HuH-7.5 (cell line): Measurements from ENCODE around the gene TRPV2.

Source experiments
- DNase-seq: peaks from one replicate; pipeline ENCODE4 v3.0.0; 2011; ENCODE audit warnings: low spot score

Gene TRPV2

DNA sequence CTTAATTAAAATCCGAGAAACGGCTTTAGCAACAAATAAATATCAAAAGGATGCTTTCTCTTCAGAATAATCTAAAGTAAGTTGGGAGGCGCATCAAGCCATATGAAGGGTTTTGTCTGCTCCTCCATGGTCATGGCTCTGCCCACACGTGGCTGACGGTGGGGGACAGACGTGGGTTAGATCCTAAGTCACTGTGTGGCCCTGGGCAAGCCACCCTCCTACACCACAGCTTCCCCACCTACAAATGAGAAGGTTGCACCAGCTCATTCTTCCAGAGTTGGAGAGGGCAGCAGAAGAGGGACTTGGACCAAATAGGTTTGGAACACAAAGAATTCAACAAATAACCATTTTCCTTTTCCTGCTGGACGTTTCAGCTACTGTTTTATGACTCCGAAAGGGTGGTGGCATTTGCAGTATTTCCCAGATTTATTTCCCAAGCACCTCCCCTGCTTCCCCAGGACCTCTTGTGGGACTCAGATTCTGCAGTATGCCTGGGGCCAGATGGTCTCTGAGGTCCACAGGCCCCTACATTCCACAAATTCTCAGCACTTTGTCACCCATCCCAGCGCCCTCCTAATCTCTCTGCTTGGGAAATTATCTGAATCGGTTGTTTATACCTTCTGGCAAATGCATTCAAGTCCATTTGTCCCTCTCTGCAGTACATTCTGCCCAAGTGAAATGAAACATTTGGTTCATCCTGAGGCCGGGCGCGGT, 58.8 kb downstream of the TRPV2 start:
- no peak for DNase-seq

- no peak for DNase-seq
These were observed 59.9 kb downstream of the TRPV2 start for GRCh38 chr17:16475179-16475704.

GRCh38 chr17:16477255-16477654, 61.9 kb downstream of the TRPV2 start:
- no peak for DNase-seq

DNA sequence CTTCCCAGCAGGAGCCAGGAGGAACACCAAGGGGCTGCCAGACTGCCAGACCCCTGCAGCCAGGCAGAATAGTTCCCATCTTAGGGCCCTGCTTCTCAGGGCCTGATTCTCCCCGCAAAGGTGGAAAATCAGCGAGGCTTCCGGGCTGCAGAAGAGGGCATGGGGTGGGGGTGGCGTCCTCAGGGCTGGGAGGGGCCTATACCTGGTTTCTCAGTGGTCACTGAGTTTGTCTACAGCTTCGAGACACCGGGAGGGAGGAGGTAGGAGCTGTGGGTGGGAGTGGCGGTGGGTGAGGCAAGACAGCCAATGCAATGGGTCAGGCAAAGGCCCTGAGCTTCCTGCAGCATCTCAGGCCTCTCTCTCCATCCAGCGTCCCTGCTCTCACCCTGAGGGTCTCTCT, 62.3 kb downstream of the TRPV2 start:
- DNase-seq = no peak

GRCh38 chr17:16478649-16479048, 63.3 kb downstream of the TRPV2 start:
- no peak for DNase-seq

DNA sequence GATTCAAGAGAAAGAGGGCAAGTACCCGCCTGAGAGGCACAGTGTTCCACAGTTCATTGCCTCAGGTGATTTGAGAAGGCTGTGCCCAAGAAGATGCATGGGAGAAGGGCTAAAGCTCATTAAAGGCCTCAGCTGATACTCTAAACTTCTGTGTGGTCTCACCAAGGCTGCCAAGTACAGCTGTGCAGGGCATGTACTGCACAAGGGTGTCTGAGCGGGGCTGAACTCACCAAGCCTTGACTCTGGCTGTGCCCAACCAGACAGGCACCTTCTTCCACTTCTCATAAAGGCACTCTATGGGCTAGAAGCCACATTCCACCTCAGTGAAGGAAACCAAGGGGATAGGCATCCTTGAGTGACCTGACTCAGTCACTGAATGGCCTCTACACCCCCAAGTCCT, 63.9 kb downstream of the TRPV2 start:
- no peak for DNase-seq

DNA sequence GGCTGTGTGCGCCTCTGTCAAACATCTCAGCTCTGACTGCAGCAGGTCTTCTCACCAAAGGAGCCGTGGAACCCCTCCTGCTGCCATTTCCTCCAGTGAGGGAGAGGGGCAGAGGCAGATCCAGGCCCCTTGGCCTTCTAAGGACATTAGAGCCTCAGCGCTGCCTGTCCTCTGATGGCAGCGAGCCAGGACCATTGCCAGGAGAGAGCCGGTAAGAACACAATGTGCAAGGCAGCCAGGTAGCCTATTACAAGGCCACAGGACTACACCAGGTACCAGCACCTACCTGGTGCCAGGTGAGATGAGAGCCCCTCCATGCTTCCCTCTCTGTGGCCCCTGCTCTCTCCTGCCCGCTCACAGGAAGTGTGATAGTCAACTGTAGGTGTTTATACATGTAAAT, 65.6 kb downstream of the TRPV2 start:
- no peak for DNase-seq

- DNase-seq = no peak
These were observed 66.9 kb downstream of the TRPV2 start for GRCh38 chr17:16482253-16482652.

DNA sequence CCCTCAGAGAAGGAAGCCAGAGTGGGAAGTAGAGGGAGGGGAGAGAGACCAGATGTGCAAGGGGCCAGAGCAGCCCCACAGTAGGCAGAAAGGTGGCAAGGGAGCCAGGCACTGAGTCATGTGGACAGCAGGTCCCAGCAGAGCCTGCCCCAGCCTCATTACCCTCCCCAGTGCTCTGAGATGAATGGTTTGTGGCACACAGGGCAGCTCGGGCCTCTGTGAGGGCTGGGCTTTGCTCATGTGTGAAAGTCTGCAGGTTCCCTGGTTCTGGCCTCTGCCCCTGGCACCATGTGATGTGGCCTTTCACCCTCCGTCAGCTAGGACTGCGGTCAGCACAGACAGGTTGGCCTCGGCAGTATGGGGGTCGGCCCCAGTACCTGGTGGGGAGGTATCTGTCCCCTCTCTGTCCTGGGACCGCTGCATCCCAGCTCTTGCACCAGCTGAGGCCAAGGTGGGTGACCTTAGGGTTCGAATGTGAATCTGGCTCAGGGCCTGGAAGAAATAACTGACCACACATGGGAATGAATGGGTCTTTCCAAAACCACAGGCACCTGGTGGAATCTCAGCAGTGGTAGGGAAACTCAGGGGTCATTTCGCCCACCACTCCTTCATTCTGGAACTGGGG, 67.8 kb downstream of the TRPV2 start:
- no peak for DNase-seq

GRCh38 chr17:16484445-16485175, 69.2 kb downstream of the TRPV2 start:
- DNase-seq = no peak
